NCI-H2227 treated with DMSO at 0.1 percent for 48 hours (cell line): Measurements from ENCODE around the gene DMAC1.

Experiments used
- DNase-seq: peaks from one replicate; lab custom pipeline; 2025; lab: John Stamatoyannopoulos, UW

Gene DMAC1

GRCh38 chr9:7799234-7799943, at the start of gene DMAC1:
TSS of gene DMAC1 (minus strand) at chr9:7799778. CDS start at chr9:7799734, 44 bp downstream.
- DNase-seq: peak; percentile 88

- DNase-seq: no peak
These were observed 49.8 kb upstream of the DMAC1 start for GRCh38 chr9:7849362-7849761.

GRCh38 chr9:7848498-7848897, 48.9 kb upstream of the DMAC1 start:
- DNase-seq: no peak

- no peak for DNase-seq
These were observed 44.7 kb upstream of the DMAC1 start for GRCh38 chr9:7844242-7844641.

- DNase-seq: no peak
These were observed 42.3 kb upstream of the DMAC1 start for GRCh38 chr9:7841831-7842230.

GRCh38 chr9:7834531-7834930, 35.0 kb upstream of the DMAC1 start:
- DNase-seq: no peak

- no peak for DNase-seq
These were observed 28.8 kb upstream of the DMAC1 start for GRCh38 chr9:7828334-7828733.

GRCh38 chr9:7827792-7828191, 28.2 kb upstream of the DMAC1 start:
- no peak for DNase-seq

- no peak for DNase-seq
These were observed 27.5 kb upstream of the DMAC1 start for GRCh38 chr9:7827056-7827455.

GRCh38 chr9:7823651-7824050, 24.1 kb upstream of the DMAC1 start:
- DNase-seq: no peak

GRCh38 chr9:7819984-7820383, 20.4 kb upstream of the DMAC1 start:
- no peak for DNase-seq

- no peak for DNase-seq
These were observed 16.4 kb upstream of the DMAC1 start for GRCh38 chr9:7816021-7816420.

- DNase-seq: no peak
These were observed 13.5 kb upstream of the DMAC1 start for GRCh38 chr9:7813030-7813429.

- no peak for DNase-seq
These were observed 12.1 kb upstream of the DMAC1 start for GRCh38 chr9:7811677-7812076.

GRCh38 chr9:7802666-7803065, 3.1 kb upstream of the DMAC1 start:
- DNase-seq: no peak

GRCh38 chr9:7799944-7800285, 337 bp upstream of the DMAC1 start:
- no peak for DNase-seq

GRCh38 chr9:7794196-7794595, 5.4 kb downstream of the DMAC1 start:
- no peak for DNase-seq

- DNase-seq: peak; percentile 55
These were observed 8.2 kb downstream of the DMAC1 start for GRCh38 chr9:7791394-7791793.

- DNase-seq: no peak
These were observed 8.8 kb downstream of the DMAC1 start for GRCh38 chr9:7790819-7791182.

GRCh38 chr9:7790022-7790818, 9.4 kb downstream of the DMAC1 start:
- DNase-seq: no peak

- no peak for DNase-seq
These were observed 10.8 kb downstream of the DMAC1 start for GRCh38 chr9:7788772-7789171.

GRCh38 chr9:7785813-7786212, 13.8 kb downstream of the DMAC1 start:
- DNase-seq: no peak

GRCh38 chr9:7784472-7784871, 15.1 kb downstream of the DMAC1 start:
- DNase-seq: no peak

GRCh38 chr9:7783635-7784063, 15.9 kb downstream of the DMAC1 start:
- no peak for DNase-seq
